Measurements from ENCODE around the gene ABHD16B.

DNA sequence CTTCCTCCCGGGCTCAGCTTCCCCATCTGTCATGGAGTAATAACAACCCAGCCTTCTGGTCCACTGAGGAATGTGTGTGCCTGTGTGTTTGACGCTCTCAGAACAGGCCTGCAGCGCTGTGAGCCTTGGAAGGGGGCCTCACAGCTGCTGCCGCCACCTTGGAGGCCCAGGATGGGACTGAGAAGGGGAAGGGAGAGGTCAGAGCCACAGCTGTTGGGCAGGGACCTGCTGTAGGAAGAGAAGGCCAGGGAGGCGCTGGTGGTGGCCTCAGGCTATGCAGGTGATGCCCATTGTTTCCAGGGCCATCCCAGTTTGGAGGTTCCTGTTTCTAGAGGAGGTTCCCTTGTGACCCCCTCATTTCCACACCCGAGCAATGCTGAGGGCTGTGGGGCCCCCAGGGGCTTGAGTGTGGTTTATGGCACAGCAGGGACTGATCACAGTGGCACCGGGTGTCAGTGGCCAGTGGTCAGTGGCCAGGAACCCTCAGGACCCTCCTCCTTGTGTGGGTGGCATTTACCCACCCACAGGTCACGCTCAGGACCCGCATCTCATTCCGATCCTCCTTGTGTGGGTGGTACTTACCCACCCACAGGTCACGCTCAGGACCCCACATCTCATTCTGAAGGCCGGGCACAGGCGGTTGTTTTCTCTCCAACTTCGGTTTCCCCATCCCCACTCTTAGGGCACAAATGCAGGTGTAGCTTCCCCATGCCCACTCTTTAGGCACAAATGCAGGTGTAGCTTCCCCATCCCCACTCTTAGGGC is 17.8 kb downstream of the ABHD16B start:
- TF ChIP-seq, protein P1, sequence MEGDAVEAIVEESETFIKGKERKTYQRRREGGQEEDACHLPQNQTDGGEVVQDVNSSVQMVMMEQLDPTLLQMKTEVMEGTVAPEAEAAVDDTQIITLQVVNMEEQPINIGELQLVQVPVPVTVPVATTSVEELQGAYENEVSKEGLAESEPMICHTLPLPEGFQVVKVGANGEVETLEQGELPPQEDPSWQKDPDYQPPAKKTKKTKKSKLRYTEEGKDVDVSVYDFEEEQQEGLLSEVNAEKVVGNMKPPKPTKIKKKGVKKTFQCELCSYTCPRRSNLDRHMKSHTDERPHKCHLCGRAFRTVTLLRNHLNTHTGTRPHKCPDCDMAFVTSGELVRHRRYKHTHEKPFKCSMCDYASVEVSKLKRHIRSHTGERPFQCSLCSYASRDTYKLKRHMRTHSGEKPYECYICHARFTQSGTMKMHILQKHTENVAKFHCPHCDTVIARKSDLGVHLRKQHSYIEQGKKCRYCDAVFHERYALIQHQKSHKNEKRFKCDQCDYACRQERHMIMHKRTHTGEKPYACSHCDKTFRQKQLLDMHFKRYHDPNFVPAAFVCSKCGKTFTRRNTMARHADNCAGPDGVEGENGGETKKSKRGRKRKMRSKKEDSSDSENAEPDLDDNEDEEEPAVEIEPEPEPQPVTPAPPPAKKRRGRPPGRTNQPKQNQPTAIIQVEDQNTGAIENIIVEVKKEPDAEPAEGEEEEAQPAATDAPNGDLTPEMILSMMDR (optimal IDR thresholded peaks at IDR 0.05 in 1 of 3, IDR thresholded peaks at IDR 0.05 in 1 of 3, conservative IDR thresholded peaks at IDR 0.05 in 1 of 3; ENCODE audit: extremely low read depth in 1 of 3, insufficient read depth in 2 of 3, low read length in 3 of 3), result no peak
- TF ChIP-seq EZH2 (IDR thresholded peaks at IDR 0.05; ENCODE audit: low read length), result no peak

Measured in keratinocyte (primary cell).